GM19043 (cell line): ENCODE data around the gene C2CD4C.
"Not testable (repeated sequence)": the region's sequence is repeated elsewhere in the genome, so short reads cannot be mapped to it uniquely, and the experiment has no call there.

Experiments used
- ATAC-seq: cut with Tn5 transposase; IDR thresholded peaks from one replicate; pipeline ENCODE4 v1.9.1; 2021; ENCODE audit warnings: low read depth; ENCODE audit not compliant: unreplicated experiment

C2CD4C gene

DNA sequence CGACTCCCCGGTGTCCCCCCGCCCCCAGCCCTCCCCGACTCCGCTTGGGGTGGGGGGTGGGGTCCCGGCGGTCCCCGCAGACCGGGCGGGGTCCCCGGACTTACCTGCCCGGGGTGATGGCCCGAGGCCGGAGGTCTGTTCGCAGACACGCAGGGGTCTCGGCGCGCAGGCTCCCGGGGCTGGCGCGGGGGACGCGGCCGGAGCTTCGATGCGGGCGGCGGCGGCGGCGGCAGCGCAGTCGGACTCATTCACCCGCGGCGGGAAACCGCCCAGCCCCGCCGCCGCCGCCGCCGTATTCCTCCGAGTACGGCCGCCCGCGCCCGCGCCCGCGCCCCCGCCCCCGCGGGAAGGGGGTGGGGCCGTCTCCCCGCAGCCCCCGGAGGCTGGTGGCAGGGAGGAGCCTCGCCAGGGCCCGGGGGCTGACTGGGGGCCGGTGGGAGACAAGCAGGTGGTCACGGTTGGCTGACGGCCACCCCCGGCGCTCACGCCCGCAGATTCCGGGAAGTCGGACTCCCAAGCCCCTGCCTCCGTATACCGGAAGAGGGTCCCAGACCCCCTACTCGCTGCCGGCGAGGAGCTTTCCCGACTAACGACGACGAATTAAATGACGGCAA lies at the start of gene C2CD4C:
C2CD4C (minus strand) TSS at position 246 of the 614 bp plus-strand sequence. CDS start 786 bp downstream, outside the sequence.
- no peak for ATAC-seq

GRCh38 chr19:458091-459042 lies 49.4 kb upstream of the C2CD4C start:
- no peak for ATAC-seq

DNA sequence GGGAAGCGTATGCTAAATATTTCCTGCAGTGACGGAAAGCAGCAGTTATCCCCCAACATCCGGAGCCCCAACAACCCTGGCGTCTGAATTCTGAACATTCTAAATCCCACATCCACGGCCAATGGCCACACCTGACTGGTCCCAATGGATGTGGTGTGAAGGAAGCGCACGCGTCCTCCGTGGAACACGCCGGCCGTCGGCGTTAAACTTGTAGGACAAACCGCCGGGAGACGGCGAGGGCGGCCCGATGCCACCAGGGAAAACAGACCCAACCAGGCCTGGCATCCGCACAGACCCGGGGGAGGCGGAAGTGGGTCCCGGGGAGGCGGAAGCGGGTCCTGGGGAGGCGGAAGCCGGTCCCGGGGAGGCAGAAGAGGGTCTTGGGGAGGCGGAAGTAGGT lies 48.7 kb upstream of the C2CD4C start:
- no peak for ATAC-seq

GRCh38 chr19:456547-457110 lies 47.7 kb upstream of the C2CD4C start:
- ATAC-seq: no peak

DNA sequence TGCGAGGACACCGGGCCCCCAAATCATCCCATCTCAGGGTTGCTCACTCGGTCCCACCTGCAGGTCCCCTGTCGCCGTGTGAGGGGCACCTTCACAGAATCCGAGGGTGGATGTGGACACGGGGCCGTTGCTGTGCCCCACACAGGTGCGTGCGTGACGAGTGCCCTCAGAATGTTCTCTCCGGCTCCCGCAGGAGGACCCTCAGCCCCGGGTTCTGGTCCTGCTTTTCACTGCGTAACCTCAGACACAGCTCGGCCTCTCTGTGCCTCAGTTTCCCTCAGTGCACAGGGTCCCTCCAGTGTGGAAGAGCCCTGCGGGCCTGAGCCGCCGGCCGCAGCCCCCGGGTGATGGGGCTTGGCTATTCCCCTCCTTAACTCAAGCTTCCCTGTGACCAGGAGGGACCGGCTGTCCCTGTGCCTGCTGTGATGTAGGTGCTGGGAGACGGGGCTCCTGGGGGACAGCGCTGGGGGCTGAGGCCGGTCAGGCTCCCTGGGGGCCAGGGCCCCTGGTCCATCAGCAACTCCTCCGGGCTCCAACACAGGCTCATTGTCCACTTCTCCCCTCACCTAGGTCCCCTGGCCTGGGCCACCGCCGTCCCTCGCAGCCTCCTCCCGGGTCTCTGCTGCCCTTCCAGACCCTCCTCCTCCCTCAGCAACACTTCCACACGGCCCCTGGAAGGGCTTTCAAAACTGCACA lies 47.1 kb upstream of the C2CD4C start:
- ATAC-seq: no peak

- ATAC-seq: no peak
Observed at GRCh38 chr19:455031-455705, 46.2 kb upstream of the C2CD4C start.

DNA sequence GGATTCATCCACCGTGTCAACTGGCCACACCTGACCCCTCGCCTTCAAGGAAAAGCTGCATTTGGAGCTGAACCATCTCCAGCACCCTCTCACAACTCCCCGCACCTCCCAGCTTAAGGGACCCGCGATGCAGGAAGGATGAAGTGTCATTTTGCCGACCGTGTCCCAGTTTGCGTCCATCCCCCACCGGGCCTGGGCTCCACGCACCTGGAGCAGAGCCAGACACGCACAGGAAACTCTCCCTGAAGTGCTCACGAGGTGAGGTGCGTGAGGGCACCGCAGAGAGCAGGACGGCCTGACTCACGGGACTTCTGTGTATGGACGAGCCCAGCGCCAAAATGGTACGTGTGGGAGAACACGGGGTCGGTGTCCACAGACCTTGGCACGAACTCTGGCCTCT lies 44.7 kb upstream of the C2CD4C start:
- no peak for ATAC-seq

GRCh38 chr19:452829-453228 lies 43.9 kb upstream of the C2CD4C start:
- no peak for ATAC-seq

GRCh38 chr19:450912-451481 lies 42.0 kb upstream of the C2CD4C start:
- ATAC-seq: not testable (repeated sequence)

DNA sequence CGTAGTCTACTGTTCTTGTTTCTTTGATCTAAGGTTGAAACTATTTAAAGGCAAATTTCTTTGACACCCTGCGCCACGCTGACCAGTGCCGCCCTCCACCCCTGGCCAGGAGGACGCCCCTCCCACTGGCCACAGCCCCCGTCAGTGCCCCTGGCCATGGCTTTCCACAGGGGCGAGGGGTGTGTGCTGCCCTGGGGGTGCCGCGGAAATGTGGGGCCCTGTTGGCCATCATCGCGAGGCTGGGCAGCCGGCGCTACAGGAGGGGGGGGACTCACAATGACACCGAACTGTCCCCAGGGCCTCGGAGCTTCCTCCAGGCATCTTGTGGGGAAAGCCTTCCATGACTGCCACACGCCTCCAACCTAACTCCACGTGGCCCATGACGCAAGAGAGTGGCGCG lies 41.0 kb upstream of the C2CD4C start:
- ATAC-seq: no peak

- ATAC-seq: no peak
Observed at GRCh38 chr19:447816-448560, 39.0 kb upstream of the C2CD4C start.

- no peak for ATAC-seq
Observed at GRCh38 chr19:447064-447426, 38.1 kb upstream of the C2CD4C start.

DNA sequence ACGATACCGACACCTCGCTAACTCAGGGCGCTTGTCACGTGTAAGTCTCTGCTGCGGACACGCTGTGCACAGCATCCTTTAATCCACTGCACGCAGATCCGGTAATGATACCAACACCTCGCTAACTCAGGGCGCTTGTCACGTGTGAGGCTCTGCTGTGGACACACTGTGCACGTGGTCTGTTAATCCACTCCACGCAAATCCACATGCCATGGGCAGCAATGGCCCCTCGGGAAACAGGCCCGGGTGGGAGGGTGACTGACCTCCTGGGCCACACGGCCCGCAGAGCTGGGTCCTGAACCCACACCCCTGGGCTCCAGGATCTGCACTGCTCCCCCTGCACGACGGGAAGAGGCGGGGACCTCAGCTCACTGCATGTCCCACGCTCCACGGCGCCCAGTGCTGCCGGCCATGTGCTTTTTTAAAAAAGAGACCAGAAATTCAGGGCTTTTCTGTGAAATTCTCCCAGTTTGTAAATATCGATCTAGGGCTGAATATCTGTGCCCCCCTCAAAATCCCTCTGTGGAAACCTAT lies 35.8 kb upstream of the C2CD4C start:
- no peak for ATAC-seq

DNA sequence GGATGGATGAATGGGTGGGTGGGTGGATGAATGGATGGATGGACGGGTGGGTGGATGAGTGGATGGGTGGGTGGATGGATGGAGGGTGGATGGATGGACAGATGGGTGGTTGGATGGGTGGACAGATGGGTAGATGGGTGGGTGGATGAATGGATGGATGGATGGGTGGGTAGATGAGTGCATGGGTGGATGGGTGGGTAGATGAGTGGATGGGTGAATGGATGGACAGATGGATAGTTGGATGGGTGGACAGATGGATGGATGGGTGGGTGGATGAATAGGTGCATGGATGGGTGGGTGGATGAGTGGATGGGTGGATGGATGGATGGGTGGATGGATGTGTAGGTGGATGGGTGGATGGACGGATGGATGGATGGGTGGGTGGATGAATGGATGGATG lies 34.1 kb upstream of the C2CD4C start:
- no peak for ATAC-seq

GRCh38 chr19:442085-442484 lies 33.1 kb upstream of the C2CD4C start:
- ATAC-seq: no peak

- no peak for ATAC-seq
Observed at GRCh38 chr19:441213-441836, 32.4 kb upstream of the C2CD4C start.

GRCh38 chr19:440391-441212 lies 31.7 kb upstream of the C2CD4C start:
- no peak for ATAC-seq
